ENCODE data around the gene AMPD2.

The AMPD2 gene

DNA sequence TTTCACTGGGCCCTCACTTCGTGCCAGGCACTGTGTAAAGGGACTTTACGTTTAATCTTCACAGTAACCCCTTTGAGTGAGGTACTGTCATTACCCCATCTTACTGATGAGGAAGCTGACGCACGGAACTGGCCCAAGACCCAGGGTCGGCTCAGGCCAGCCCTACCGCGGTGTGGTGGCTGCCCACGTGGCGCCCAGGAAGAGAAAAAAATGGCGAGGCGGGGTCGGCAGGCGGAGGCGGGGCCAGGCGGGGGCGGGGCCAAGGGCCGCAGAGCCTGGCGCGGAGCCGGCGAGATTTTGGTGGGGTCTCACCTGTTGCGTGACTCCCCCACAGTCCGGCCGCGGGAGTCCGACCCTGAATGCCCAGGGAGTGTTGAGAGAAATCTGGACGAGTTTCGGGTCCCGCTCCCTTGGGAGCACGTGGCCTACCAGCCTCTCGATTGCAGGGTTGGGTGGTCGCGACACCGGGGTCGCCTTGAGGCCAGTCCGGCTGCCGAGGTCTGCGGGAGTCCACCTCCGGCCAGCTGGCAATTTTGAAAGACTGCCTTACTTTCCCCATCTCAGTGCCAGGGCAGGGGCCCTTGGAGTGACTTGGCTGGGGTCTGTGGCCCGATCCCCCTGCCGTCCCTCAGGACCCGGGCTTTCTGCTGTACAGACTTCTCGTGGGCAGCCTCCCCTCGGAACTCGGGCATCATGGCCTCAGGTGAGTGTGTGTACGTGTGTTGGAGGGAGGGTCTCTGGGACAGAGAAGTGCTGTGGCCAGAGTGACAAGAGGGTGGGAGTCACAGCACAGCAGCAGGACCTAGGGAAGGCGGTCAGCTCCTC lies at the start of gene AMPD2, which contains the start of gene GNAT2:
Gene AMPD2, plus strand, starts transcription at position 262 of the 825 bp plus-strand sequence. CDS start 1,339 bp downstream, outside the sequence.
Gene GNAT2, minus strand, starts transcription at position 41 of the 825 bp plus-strand sequence. CDS start 6,746 bp downstream, outside the sequence.
- no peak for FAIRE-seq
- DNase-seq (ENCODE audit: low spot score): peak; percentile 93

DNA sequence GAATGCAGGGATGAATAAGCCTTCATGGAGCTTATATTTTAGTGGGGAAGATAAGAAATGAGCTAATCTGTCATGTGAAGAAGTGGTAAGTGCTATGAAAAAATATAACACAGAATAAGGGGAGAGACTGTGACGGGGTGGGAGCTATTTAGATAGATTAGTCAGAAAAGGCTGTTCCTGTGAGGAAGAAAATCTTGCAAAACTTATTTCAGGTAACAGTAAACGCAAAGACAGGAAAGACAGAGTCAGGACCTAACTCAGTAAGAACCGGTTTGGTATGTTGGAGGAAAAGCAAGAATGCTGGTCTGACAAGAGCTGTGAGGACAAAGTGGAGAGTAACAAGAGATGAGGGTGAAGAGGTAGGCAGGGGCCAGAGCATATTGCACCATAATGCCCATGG lies 49.2 kb upstream of the AMPD2 start:
- no peak for DNase-seq (ENCODE audit: low spot score)
- no peak for FAIRE-seq

DNA sequence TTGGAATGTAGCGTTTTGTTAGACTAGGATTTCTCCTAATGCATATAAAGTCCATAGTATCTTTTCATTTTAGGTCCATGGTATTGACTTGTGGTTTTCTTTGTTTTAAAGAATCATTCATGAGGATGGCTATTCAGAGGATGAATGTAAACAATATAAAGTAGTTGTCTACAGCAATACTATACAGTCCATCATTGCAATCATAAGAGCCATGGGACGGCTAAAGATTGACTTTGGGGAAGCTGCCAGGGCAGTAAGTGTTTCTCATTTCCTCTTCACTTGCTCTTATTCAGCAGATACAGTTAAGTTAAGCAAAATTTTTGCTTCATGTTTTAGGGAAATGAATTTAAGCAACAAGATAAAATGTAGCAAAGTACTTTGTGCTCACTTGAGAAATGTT lies 45.9 kb upstream of the AMPD2 start:
- DNase-seq (ENCODE audit: low spot score): no peak
- no peak for FAIRE-seq

DNA sequence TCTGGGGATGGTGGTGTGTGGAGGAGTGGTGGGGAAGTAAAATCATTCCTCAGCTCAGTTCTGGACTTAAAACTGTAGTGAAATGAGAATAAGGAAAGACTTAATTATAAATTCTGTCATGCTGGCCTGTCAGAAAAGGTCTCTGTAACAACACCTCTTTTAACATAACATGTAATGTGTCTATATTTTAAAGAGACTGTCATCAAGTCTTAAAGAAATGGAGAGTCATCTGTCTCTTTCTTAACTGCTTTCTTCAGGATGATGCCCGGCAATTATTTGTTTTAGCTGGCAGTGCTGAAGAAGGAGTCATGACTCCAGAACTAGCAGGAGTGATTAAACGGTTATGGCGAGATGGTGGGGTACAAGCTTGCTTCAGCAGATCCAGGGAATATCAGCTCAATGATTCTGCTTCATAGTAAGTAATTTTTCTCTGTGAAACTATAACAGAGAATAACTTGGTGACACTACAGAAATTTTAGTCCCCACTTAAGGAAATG lies 40.6 kb upstream of the AMPD2 start:
- DNase-seq (ENCODE audit: low spot score) (no peak), FAIRE-seq (no peak)

DNA sequence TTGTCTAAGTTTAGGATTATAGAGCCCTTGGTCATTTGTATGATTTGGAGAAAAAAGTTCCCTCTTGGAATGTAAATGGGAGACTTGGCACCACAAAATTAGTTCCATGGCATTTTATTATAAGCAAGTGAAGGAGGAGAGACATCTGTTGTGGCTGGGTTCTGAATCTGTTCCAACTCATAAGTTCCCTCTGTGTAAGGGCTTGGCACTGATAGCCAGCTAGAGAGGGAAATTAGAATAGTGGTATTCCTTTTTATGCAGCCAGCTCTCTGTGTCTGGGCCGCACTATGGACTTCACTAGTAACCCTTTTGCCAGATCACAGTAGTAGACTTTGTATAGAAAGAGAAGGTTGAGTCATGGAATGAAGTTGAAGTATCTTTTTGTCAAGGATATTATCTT lies 40.1 kb upstream of the AMPD2 start:
- FAIRE-seq: no peak
- DNase-seq (ENCODE audit: low spot score): no peak

DNA sequence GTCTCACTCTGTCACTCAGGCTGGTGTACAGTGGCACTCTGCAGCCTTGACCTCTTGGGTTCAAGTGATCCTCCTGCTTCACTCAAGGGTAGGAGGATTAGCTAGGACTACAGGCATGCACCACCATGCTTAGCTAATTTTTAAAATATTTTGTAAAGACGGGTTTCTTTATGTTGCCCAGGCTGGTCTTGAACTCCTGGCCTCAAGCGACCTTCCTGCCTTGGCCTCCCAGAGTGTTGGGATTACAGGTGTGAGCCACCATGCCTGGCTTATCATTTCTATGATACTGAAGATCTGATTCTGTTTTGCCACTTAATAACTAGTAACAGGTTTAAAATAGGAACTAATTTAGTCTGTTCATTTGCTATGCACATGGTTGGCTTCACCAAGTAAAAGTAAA lies 37.6 kb upstream of the AMPD2 start:
- no peak for FAIRE-seq
- DNase-seq (ENCODE audit: low spot score): no peak

DNA sequence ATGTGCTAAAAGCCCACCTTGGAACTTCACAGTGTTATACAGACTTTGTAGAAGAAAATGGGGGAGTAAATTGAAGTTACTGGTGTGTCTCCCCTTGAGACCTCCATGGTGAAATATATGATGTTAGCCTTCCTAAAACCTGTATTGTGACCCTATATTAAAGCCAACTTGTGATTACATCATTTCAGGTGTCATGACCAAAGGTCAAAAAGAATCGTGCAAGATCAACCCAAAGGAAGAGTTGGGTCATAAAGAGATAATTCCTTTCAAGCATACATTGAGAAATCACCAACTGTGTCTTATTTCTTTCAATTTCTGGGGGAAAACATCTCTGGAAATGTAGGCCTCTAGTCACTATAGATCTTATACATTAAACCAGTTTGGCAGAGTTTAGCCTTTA lies 34.9 kb upstream of the AMPD2 start:
- DNase-seq (ENCODE audit: low spot score) (no peak), FAIRE-seq (no peak)

DNA sequence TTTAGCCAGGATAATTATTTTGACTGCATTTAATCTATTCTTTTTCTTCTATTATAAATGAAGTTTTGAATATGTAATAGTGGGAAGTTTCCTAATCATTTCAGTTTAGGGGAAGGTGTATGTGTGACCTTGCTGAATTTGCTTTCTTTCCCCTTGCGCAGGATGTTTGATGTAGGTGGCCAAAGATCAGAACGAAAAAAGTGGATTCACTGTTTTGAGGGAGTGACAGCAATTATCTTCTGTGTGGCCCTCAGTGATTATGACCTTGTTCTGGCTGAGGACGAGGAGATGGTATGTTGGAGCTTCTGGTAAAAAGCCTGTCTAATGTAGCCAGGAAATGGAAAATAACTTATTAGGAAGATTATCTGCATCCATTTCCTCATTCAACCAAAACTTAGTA lies 33.6 kb upstream of the AMPD2 start:
- DNase-seq (ENCODE audit: low spot score): no peak
- FAIRE-seq: no peak

DNA sequence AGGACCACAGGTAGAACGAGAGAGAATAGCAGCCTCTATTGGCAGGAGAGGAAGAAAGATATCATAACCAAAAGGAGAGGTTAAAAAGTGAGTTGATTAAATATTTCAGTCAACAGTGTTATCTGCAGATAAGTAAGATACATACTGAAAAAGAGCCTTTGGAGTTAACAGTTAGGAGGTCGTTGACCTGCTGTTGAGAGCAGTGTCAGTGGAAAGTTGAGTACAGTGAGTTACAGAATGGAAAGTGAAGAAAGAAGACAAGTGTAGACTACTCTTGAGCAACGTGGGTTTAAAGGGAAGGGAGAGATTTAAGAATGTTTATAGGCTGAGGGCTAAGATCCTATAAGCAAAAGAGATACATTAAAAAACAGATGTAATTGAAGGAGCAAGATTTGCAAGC lies 30.5 kb upstream of the AMPD2 start:
- FAIRE-seq: no peak
- DNase-seq (ENCODE audit: low spot score): no peak

DNA sequence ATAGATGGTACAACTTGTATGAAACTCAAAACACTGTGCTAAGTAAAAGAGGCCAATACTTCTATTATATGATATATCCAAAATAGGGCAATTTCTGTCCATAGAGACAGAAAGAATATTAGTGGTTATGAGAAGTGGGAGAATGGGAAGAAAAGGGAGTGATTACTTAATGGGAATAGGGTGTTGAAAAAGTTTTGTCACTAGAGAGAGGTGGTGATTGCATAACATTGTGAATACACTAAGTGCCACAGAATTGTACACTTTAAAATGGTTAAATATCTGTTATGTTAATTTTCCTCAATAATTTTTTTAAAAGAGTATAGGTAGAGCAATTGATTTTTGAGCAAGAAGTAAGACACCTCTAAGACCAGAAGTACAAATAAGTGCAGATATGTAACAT lies 30.0 kb upstream of the AMPD2 start:
- FAIRE-seq: no peak
- DNase-seq (ENCODE audit: low spot score): no peak

DNA sequence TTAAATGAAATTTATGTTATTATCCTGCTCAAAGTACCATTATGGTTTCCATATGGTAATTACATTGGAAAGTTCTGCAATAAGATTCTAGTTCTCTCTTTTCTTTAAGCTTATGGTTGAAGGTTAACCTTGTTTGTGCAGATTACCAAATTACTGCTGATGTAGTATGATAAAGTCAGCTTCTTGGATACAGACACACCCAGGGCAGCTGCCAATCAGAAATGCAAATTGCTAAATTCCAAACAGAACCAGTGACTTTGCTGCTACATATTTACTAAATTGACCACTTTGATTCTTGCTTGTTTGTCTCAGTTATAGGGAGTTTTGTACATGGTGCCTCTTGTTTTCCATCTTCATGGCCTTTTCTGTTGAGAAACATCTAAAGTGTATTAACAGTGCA lies 26.7 kb upstream of the AMPD2 start:
- DNase-seq (ENCODE audit: low spot score): no peak
- no peak for FAIRE-seq

DNA sequence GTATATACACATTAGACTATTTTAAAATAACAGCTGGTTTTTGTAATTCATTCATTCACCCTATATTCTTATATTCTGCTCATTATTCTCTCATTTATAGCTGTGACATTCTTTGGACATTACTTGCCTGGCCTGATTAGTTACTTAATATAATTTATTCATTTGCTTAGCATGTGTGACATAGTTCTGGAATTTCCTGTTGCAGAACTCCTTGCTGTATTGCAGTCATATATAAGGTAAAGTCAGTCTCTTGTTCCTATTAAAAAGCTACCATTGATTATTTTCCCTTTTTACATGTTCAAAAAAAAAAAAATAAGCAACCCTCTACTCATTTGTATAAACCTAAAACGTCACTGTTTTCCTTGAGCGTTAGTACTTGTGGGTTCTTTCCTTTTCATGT lies 24.1 kb upstream of the AMPD2 start:
- DNase-seq (ENCODE audit: low spot score) (no peak), FAIRE-seq (no peak)

DNA sequence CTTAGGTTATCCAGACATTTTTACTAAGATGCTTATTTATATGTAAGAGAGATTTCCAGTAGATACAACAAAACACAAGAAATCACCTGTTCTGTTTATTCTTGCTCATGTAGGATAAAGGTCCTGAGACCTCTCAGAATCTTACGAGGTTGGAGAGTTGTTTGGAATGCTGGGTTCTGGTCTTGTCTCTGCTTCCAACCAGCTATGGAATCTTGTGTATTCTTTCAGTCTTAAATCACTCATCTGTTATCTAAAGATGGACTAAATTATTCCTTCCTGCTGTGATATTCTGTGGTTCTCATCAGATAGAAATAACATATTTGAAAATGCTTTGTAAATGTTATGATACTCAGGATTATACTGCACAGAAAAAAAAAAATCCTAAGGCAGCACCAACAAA lies 21.5 kb upstream of the AMPD2 start:
- FAIRE-seq (no peak), DNase-seq (ENCODE audit: low spot score) (no peak)

DNA sequence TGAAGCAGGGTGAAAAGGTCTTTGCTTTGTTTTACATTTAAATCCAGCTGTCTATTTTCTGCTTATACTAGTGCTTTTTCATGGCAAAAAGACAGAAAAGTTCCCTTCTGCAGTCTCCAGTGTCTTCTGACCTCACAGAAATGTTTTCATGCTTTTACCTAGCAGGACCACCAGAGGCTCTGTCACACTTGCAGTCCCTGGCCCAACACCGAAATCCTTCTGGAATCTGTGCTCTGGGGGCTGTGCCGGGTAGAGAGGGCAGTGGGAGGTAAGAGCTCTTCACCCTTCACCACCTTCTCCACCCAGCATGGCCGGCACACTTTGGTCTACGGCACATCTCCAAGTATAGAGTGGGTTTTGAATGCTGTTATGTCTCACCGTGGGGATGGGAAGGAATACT lies 21.0 kb upstream of the AMPD2 start:
- FAIRE-seq (no peak), DNase-seq (ENCODE audit: low spot score) (no peak)

DNA sequence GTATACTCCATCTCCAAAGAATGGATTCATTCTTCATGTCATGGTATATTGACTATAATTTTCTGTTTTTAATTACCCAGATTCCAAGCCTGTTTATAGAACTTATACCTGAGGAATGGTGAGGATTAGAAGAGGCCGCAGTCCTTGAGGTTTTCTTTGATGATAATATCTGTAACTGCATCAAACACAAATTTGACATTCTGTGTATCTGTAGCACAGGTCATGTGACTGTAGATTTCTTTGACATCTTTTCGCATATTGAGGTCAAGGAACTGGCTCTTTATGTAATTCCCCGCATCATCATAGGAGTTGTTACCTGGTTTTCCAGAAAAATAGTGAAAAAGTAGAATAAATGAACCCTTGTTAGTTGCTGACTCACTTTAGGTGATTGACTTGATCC lies 16.4 kb upstream of the AMPD2 start:
- DNase-seq (ENCODE audit: low spot score) (no peak), FAIRE-seq (no peak)

DNA sequence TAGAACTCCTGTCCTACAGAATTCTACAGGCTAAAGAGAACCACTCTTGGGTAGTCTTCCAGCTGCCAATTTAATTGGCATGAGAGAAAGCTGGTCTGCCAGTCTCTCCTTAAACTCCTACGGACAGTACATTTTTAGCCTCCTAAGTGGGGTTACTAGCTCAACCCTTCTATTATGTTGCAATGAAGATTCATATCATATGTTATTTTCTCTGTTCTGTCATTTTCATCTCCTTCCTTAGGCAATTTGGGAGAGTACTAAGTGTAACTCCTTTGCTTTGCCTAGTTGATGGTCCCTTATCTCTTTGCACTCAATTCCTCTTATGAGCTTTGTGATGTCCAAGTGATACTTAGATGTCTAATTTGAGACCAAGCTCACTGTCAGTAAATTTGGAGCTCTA lies 14.3 kb upstream of the AMPD2 start:
- DNase-seq (ENCODE audit: low spot score) (no peak), FAIRE-seq (no peak)

DNA sequence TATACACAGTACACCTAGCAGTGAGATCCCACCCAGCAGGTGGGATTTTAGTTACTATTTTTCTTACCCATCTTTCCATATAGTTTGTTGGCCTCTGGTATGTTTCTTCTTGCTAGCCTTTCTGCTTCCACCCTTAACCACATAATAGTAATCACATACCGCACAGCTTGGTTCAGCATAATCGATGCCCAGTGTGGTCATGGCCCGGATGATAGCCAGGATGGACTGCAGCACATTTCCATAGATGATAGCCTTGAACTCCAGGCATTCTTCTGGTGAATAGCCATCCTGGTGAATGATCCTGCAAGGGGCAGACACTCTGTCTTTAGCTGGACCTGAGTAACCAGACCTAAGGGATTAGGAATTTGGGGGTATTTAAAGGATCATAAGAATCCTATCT lies 9.8 kb upstream of the AMPD2 start:
- FAIRE-seq: no peak
- no peak for DNase-seq (ENCODE audit: low spot score)

DNA sequence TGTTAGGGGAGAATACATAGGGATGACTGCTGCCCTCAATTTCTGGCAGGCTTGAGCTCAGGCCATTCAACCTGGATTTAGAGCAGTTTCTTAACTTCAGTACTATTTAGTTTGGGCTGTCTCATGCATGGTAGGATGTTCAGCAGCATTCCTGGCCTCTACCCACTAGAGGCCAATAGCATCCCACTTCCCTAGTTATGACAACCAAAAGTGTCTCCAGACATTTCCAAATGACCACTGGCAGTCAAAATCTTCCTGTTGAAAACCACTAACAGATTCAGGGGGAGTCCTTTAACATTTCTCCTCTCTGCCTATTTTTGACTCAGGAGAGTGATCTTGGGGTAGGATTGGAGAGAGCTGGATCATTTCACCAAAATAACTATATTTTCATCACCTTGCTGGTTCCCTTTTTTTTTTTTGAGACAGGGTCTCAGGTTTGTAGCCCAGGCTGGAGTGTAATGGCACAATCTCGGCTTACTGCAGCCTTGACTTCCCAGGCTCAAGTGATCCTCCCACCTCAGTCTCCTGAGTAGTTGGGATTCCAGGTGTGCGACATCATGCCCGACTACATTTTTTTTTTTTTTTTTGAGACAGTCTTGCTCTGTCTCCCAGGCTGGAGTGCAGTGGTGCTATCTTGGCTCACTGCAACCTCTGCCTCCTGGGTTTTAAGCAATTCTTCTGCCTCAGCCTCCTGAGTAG lies 8.9 kb upstream of the AMPD2 start:
- FAIRE-seq: no peak

DNA sequence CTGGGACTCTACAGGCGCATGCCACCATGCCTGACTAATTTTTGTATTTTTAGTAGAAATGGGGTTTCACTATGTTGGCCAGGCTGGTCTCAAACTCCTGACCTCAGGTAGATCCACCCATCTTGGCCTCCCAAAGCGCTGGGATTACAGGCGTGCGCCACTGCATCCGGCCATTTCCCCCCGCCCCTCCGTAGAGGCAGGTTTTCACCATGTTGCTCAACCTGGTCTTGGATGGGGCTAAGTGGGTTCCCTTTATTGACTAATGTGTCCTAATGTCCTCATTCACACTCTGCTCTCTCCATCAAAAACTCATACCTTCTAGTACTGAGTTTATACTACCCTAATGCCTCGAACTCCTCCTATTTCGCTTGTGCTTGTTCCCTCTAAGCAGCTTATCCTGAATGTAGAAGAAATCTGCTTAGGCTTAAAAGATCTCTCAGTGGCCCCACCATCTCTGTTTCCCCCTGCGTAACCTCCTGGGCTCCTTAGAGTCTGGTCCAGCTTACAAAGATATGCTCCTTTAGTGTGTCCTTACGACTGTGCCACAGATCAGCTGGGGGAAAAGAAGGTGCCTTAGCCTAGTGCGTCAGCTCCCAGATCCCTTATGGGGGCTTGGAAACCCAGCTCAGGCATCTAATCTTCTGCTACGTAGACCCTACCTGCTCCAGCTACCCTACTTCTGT lies 8.2 kb upstream of the AMPD2 start:
- no peak for FAIRE-seq
- no peak for DNase-seq (ENCODE audit: low spot score)

More for the DNA sequence above, 8.9 kb upstream of the AMPD2 start:
- no peak for DNase-seq (ENCODE audit: low spot score)

DNA sequence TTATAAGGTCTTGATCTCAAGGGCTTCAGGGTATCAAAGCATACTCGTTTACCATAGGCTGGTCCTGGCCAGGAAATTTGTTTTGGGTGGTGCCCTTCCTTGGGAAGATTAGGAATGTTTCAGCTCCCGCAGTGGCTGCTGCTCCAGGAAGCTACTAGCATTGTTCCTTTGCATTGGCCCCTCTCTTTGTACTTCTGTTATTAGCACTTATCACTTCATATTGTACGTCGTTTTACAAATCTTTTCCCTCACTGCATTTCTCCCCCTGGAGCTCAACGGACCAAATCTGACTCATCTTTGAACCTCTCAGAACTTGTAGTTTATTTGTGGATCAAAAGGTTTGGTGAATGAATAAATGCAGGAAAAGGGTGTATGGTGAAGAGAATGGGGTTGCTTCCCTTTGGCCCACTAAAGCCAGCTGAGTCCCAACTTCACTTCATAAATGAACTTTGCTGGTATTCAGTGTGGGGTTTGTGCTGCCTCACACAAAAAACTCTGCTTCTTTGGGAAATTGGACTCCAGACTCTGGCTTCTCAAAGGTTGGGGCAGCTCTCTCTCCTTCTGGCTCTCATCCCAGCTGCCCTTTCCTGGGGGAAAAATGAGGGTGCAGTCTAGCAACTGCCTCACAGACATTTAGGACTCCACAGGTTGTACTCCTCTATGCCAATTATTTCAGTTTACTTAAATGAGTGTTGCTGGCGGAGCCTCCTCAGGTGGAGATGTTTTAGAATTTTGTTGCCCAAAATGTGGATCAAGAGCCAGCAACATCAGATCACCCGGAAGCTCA lies 6.1 kb upstream of the AMPD2 start:
- no peak for FAIRE-seq
- DNase-seq (ENCODE audit: low spot score): no peak

DNA sequence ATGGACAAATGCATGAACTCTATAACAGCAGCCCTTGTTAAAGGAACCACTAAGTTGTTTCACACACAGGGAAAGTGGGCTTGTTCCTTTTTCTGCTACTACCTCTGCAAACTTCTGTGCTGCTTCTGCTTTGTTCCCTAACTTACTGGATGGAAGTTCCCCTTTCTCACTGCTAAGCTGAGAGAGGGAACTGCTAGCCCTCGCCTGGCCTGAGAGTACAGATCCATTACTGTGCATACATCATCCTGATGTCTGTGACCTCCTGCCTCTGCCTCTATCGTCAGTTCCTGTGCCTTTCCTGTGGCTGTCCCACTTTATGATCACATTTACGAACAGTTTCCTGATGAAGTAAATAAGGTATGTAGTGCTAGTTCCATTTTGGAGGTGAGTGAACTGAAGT lies 3.8 kb upstream of the AMPD2 start:
- no peak for DNase-seq (ENCODE audit: low spot score)
- FAIRE-seq: no peak
